Hippocampal formation (tissue), 2 donors: Measurements from ENCODE around the gene CUX1.
"Not testable (repeated sequence)": the region's sequence is repeated elsewhere in the genome, so short reads cannot be mapped to it uniquely, and the experiment has no call there.

ENCODE experiments used
- DNase-seq, 2 donors: peaks; one replicate each; lab custom pipeline; 2025; lab: John Stamatoyannopoulos, UW

CUX1 gene

GRCh38 chr7:102045681-102046372, 228.4 kb downstream of the CUX1 start:
- DNase-seq: no peak

- DNase-seq: no peak
These were observed 229.1 kb downstream of the CUX1 start for GRCh38 chr7:102046373-102047117.

GRCh38 chr7:102047167-102047566, 229.7 kb downstream of the CUX1 start:
- no peak for DNase-seq

GRCh38 chr7:102049765-102050164, 232.3 kb downstream of the CUX1 start:
- DNase-seq: no peak

- DNase-seq: no peak
These were observed 233.5 kb downstream of the CUX1 start for GRCh38 chr7:102050864-102051460.

GRCh38 chr7:102051736-102052135, 234.3 kb downstream of the CUX1 start:
- not testable (repeated sequence) for DNase-seq

GRCh38 chr7:102054158-102054557, 236.7 kb downstream of the CUX1 start:
- DNase-seq: no peak

- no peak for DNase-seq
These were observed 238.0 kb downstream of the CUX1 start for GRCh38 chr7:102055181-102055976.

GRCh38 chr7:102059524-102059923, 242.1 kb downstream of the CUX1 start:
- DNase-seq: no peak

- DNase-seq: no peak
These were observed 244.0 kb downstream of the CUX1 start for GRCh38 chr7:102061354-102061945.

- no peak for DNase-seq
These were observed 244.6 kb downstream of the CUX1 start for GRCh38 chr7:102061981-102062390.

GRCh38 chr7:102063690-102064180, 246.3 kb downstream of the CUX1 start:
- DNase-seq: no peak

GRCh38 chr7:102064361-102065025, 247.1 kb downstream of the CUX1 start:
- DNase-seq: no peak

- no peak for DNase-seq
These were observed 247.8 kb downstream of the CUX1 start for GRCh38 chr7:102065226-102065625.

- DNase-seq: no peak
These were observed 249.1 kb downstream of the CUX1 start for GRCh38 chr7:102066476-102066875.

- no peak for DNase-seq
These were observed 251.4 kb downstream of the CUX1 start for GRCh38 chr7:102068846-102069245.

- no peak for DNase-seq
These were observed 252.7 kb downstream of the CUX1 start for GRCh38 chr7:102069931-102070629.

GRCh38 chr7:102072003-102072402, 254.6 kb downstream of the CUX1 start:
- no peak for DNase-seq

- no peak for DNase-seq
These were observed 255.3 kb downstream of the CUX1 start for GRCh38 chr7:102072636-102073209.
